ENCODE results near the gene STUM. TPM values are rescaled to one million over a fixed set of nuclear protein-coding genes. Genes with fewer than 3 reads are reported as not detected.

STUM gene
- total and polyA plus RNA-seq, 2 experiments from 2014 or later, result 0.23 to 1.3 TPM

DNA sequence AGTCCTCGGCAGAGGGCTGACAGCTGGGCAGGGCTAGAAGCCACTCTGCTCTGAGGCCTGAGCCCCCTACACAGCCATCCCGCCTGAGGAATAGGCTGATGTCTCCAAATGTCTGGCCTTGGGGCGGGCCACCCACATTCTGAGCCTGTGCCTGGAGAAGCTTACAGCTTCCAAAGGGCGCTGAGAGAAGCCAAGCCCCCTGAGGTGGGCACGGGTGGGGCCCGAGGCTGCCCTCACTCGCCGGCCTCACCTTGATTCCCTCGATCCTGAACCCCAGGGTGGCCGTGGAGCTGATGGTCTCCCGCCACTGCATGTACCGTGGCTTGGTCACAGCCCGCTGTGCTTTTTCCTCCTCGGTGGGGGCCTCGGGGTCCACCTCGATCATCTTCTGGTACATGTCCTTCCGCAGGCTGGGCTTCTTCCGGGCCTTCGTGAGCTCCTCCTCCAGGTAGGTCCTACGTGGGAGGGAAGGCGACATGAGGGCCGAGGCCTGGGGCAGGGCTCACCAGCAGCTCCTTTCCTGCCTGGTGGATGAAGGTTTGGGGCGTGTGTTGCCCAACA, 93.2 kb downstream of the STUM start (continued):
- TF ChIP-seq CTCF (conservative IDR thresholded peaks at IDR 0.05; ENCODE audit: low read depth in 2 of 2), result no peak
- no peak for TF ChIP-seq POLR2AphosphoS5 (IDR thresholded peaks at IDR 0.05; ENCODE audit: low read depth)
- no peak for TF ChIP-seq REST (IDR thresholded peaks at IDR 0.05; ENCODE audit: unreplicated experiment)
- TF ChIP-seq EZH2 (IDR thresholded peaks at IDR 0.05; ENCODE audit: low read depth, unreplicated experiment), result no peak
- TF ChIP-seq, protein P1, sequence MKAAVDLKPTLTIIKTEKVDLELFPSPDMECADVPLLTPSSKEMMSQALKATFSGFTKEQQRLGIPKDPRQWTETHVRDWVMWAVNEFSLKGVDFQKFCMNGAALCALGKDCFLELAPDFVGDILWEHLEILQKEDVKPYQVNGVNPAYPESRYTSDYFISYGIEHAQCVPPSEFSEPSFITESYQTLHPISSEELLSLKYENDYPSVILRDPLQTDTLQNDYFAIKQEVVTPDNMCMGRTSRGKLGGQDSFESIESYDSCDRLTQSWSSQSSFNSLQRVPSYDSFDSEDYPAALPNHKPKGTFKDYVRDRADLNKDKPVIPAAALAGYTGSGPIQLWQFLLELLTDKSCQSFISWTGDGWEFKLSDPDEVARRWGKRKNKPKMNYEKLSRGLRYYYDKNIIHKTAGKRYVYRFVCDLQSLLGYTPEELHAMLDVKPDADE (IDR thresholded peaks at IDR 0.05), result no peak
- TF ChIP-seq CREB1 (CRISPR knock-in tag; IDR thresholded peaks at IDR 0.05; ENCODE audit: low read depth), result no peak
- no peak for TF ChIP-seq STAT1 (IDR thresholded peaks at IDR 0.05; ENCODE audit: unreplicated experiment)
- no peak for TF ChIP-seq NANOG (IDR thresholded peaks at IDR 0.05; ENCODE audit: borderline replicate concordance)

- H3K9me3 Mint-ChIP-seq, result no peaks in the 10 kb centered on the region; the same call in 2 of the 3 replicates
- Histone ChIP-seq H4K20me1 (replicated peaks; ENCODE audit: insufficient read depth) (no peaks in the 10 kb centered on the region), H3K4me1 (ENCODE audit: insufficient read depth) (no peaks in the 10 kb centered on the region; the same call in 1 of the 2 replicates), H3K9me2 (ENCODE audit: insufficient read depth) (no peaks in the 10 kb centered on the region), H3K79me2 (replicated peaks; ENCODE audit: insufficient read depth) (no peaks in the 10 kb centered on the region), H3K4me2 (no peak overlapping the region), H2AFZ (no peak overlapping the region), H3K36me3 (ENCODE audit: insufficient read depth) (no peaks in the 10 kb centered on the region), H3K27me3 (ENCODE audit: insufficient read depth) (no peaks in the 10 kb centered on the region), H3K27ac (ENCODE audit: low read depth) (no peak overlapping the region), H3F3A (replicated peaks; ENCODE audit: low read depth) (no peaks in the 10 kb centered on the region), H3K4me3 (no peak overlapping the region)
- H3K4me1 Mint-ChIP-seq, result peaks cover 22% of the 10 kb centered on the region
- no peak for DNase-seq (ENCODE audit: low spot score)
- no peak for ATAC-seq
- peaks cover 14% of the 10 kb centered on the region for H3K27me3 Mint-ChIP-seq (ENCODE audit: insufficient read depth, low read depth, poor library complexity)
- H3K27ac Mint-ChIP-seq, result no peak overlapping the region
- no peak overlapping the region for H3K4me3 Mint-ChIP-seq
- no peaks in the 10 kb centered on the region; the same call in 2 of the 3 replicates for H3K36me3 Mint-ChIP-seq (ENCODE audit: low read depth)
- TF ChIP-seq ZNF462 (CRISPR knock-in tag; IDR thresholded peaks at IDR 0.05) (no peak), JUNB (IDR thresholded peaks at IDR 0.05; ENCODE audit: unreplicated experiment) (no peak), NANOG (IDR thresholded peaks at IDR 0.05; ENCODE audit: borderline replicate concordance) (no peak)
- TF ChIP-seq, protein P1 (IDR thresholded peaks at IDR 0.05), result no peak
Measured at GRCh38 chr1:226642421-226642820, 93.9 kb downstream of the STUM start.
